Measurements from ENCODE around the gene TRAF5. TPM values are rescaled to one million over a fixed set of nuclear protein-coding genes. Genes with fewer than 3 reads are reported as not detected.

The TRAF5 gene
- total RNA-seq, 1 donor from 2014 or later, result 13.1 TPM

DNA sequence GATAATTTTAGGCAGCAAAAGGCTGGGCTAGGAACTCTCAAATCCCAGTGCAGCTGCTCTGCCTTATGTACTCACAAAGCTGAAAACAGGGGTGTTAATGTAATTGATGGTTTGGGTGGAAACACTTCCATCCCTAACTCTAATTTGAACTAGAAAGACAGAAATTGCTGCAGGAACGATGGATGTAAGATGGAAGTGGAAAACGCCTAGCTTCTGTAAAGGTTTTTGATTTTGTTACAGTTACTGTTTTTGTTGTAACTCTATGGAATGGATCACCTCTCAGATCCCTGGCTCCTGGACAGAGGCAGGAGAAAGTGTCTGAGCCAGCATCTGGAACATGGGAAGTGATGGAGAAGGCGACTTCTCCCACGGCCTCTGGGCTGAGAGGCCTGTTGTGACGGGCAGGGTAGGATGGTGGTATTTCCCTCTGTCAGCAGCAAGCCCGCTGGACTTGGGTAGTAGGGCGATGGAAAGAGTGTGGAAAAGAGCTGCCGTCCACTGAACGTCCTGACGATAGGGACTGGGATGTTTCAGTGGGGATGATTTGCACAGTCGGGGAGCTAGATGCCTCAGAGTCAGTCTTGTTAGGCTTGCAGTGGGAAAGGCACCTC is 1.6 kb downstream of the TRAF5 start:
- no peak for DNase-seq (ENCODE audit: low spot score)

DNA sequence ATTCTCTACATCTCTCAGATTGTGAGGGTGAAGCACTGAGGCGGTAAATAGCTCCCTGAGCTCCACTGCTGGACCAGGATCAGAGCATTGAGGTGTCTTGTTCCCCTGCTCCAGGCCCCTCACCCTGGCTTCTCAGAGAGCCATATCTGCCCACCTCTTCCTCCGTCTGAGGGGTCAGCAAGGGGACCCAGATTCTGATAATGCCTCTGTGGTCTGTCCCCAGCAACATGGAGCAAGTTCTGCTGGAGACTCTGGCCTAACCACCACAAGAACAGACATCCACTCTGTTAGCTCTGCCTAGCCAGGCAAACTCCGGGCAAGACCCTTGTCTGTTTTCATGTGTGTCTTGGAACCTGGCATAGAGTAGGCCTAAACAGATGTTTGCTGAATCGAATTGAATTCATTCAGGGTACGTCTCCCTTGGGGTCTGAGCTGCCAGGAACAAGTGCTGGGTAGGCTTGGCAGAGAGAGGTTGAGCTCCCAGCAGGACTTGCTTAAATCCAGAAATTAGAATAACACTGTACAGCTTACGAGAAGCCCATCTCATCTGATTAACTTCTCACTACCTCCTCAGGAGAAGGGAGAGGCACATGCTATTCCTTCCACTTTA is 2.3 kb downstream of the TRAF5 start:
- DNase-seq (ENCODE audit: low spot score), result no peak

DNA sequence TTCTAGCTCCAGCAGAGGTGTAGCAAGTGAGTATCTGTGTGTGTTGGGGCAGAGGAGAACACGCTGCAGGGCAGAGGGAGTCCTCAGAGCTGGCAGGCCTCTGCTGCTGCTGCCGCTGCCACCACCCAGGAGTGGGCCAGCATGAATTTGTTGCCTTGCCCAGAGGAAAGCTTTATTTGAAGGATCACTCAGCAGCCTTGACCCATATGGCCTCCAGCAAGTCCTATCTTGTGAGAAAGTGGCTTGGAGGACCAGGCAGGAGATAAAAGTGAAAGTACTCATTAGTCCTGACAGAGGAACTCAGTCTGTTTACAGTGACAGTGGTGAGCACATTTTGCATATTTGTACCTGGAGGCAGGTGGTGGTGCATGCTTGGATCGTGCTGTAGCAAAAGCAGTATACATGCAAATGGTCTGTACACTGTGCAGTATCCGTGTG is 3.1 kb downstream of the TRAF5 start:
- no peak for DNase-seq (ENCODE audit: low spot score)

DNA sequence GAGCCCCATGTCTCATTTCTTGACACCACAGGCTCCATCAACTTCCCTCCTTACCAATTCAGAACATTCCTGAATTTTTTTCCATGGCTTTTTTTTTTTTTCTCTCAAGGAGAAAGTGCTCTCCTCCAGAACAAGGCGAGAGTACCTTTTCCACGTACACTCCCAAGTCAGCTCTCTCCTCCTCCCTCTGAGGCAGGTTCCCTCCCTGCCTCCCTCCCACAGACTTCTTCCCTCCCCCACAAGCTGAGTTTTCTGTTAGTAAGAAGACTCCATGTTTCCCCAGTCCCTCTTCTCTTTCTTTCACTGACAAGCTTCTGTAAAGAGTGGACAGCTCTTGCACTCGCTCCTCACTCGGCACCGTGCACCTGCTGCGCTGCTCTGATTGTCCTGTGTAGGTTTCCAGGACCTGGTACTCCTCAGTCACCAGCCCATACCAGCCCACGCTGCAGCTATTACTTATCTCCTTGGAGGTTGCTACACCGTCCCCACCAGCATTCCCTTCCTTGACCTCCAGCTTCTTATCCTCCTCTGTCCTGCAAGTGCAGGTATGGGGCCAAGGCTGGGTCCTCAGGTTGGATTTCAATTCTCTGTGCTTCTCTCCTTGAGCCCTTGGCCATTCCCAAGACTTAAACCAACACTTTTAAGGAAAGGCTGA is 3.8 kb downstream of the TRAF5 start:
- DNase-seq (ENCODE audit: low spot score), result no peak

DNA sequence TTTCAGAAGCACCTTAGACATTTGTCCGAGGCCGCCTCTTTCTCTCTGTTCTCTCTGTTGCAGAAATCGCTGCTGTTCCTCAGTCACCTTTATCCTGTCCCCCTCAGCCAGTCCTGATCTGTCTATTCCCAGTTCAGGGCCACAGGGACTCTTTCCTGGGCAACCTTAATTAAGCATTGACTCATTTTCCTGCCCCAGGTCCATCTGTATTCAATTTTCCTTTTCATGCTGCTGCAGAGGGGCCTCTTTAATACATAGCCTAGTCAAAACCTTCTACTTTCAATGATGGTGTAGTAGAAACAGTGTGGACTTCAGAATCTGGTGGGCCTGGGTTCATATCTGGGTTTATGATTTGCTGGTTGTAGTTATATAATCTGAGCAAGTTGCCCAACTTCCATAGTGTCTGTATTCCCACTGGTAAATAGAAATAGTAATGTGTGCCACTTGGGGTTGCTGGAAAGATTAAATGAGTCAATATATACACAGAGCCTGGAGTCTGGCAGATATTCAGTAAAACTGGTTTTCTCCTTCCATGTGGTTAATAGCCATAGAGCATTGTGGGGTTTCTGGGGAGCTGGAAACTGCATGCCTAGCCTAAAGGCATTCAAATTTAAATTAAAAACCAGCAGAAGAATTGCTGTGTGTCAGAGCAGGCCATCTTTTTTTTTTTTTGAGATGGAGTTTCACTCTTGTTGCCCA is 4.5 kb downstream of the TRAF5 start:
- no peak for DNase-seq (ENCODE audit: low spot score)

DNA sequence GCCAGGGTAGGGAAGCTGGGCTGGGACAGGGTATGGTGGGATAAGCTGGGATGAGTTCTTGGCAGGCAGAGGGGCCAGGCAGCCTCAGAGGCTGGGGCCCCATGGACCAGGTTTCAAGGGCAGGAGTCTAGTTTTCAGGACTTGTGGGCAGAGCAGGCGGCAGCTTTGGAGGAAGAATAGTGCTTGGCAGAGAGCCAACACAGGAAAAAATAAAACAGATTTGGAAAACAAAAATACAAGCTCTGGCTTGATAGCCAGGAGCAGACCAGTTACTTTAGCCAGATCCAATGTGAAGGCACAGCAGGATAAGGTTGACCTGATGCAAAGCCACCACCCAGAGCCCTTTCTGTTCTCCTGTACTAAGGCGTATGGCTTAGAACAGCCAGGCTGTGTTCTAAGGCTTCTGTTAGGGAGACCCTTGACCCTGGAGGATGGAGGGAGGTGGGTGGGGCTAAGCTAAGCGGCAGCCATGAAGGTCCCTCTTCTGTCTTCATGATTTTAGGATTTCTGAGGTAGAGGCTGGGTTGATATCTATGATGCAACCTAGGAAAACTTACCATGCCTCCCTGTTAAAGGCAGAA is 5.5 kb downstream of the TRAF5 start:
- no peak for DNase-seq (ENCODE audit: low spot score)

DNA sequence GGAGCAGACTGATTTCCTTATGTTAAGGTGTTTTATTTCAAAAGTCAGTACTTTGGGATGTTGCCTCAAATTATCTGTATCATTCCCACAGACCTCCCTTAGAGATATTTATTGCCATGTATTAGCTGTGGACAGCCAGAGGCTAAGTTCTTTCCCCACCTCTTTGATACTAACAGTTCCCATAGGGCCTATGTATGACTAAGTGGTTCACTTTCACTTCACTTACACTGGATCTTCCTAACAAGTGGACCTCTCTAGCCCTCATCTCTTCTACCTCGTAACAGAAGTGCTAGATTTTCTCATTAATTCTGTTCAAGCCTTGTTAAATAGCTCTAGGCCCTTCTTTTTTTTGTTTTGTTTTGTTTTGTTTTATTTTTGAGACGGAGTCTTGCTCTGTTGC is 6.2 kb downstream of the TRAF5 start:
- no peak for DNase-seq (ENCODE audit: low spot score)

DNA sequence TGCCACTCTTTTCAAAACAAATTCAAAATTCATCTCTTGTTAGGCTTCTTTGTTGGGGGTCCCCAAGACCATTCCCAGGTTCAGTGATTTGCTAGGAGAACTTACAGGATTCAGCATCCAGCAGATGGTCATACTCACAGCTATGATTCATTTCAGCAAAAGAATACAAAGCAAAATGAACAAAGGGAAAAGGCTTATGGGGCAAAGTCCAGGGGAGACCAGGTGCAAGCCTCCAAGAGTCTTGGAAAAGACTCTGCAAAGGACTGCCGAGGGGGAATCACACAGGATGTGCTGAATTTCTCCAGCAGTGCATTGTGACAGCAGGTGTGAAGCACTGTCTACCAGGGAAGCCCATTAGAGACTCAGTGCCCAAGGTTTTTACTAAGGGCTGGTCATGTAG is 7.3 kb downstream of the TRAF5 start:
- DNase-seq (ENCODE audit: low spot score), result no peak

DNA sequence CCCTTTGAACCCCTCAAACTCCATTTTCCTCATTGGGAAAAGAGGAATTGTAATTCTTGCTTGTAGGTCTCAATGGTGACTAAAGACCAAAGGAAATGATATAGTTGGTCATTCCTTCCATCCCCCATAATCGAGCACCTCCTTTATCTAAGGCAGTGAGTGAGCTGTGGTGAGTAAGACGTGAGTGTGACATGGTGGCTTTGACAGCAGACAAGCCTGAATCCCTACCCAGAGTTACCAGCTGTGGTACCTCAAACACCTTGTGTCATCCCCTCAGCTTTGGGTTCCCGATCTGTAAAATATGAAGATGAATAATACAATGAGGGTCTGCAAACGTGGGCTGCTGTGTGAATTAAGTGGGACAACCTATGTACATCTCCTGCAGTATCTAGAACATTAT is 8.4 kb downstream of the TRAF5 start:
- no peak for DNase-seq (ENCODE audit: low spot score)

DNA sequence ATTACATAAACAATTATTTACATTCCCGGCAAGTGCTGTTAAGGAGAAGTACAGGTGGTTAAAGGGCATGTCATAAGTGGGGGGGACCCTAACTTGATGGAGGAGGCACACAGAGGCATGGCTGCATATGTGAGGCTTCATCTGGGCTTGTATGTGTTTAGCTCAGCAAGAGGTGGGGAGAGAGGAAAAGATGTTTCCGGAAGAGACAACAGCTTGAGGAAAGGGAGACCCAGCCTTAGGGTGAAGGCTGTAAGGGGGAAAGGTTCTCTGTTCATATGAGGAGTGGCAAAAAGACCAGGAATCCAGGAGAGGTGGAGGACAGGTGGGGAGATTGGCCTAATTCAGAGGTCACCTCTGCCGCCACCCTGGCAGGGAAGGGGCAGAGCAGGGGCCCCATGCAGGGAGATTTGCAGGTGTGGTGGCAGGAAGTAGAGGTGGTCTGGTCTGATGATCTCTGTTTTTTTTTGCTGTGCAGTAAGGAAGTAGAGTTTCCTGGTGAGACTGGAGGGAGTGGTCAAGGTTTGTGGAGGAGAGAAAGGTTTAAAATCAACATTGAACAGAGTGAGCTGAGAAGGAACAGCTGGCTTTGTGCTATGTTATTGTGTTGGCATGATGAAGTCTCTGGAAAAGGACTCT is 9.0 kb downstream of the TRAF5 start:
- no peak for DNase-seq (ENCODE audit: low spot score)

DNA sequence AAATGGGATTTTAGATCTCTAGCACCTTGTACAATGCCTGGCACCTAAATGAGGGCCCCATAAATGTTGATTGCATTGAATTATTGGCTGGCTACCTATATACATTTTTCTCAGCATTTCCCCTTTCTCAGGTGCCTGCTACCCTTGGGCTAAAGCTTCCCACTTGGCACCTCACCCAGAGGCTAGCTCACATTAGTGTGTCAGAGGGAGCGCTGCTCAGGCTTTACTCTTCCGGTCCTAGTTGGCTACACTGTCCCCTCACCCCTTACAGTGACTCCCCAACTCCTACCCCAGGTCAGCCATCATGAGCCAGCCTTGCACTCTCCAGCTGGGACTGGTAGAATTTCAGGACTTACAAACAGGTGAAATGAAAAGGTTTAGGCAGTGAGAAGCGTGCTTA is 9.5 kb downstream of the TRAF5 start:
- DNase-seq (ENCODE audit: low spot score), result no peak

DNA sequence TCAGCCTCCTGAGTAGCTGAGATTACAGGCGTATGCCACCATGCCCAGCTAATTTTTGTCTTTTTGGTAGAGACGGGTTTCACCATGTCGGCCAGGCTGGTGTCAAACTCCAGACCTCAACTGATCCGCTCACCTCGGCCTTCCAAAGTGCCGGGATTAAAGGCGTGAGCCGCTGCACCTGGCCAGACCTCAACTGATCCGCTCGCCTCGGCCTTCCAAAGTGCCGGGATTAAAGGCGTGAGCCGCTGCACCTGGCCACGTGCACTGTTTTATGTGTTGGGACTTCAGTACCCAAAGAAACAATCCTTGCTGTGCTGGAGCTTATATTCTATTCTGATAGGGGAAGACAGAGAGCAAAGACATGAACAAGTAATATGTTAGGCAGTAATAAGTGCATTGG is 10.1 kb downstream of the TRAF5 start:
- DNase-seq (ENCODE audit: low spot score), result no peak

DNA sequence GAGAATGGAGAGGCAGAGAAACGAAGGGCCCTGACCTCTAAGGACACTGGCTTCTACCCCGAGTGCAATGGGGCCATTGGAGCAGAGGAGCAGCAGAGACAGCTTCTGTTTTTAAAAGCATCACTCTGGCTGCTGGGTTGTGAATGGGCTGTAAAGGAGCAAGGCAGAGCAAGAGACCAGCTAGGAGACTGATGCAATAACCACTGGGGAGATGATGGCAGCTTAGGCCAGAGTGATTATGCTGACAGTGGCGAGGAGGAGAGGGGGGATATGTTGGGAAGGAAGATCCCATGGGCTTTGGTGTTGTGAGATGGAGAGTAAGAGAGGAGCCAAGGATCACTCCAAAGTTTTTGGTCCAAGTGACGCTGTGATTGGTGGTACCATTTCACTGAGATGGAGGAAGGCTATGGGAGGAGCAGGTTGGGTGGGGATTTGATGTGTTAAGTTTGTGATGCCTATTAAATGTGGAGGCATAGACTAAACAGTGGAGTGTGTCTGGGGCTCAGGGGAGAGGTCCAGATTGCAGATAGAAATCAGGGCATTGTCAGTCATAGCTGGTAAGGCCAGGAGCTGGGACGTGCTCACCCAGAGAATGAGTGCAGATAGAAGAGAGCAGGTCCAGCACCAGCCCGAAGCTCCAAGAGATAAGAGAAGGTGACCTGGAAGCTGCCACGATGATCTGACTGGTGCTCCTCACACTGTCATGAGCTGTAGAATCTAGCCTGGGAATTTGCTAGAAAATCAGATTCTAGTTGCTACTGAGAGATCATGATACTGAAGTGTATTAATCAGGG is 11.0 kb downstream of the TRAF5 start:
- no peak for DNase-seq (ENCODE audit: low spot score)

DNA sequence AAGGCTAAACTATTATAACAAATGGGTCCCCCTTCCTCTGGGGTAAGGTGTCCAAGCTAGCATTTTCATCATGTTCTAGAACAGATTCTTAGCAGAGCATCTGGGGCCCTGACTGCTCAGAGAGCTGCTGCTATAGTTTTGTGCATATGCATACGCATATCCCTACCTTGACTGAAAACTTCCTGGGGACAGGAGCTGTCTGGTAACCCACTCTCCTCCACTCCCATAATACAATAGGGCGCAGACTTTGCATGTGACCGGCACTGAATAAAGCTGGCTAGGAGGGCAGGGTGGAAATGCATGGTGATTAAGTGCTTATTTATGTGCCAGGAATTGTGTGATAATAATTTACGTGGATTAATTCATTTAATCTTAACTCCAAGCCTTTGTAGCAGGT is 11.6 kb downstream of the TRAF5 start:
- no peak for DNase-seq (ENCODE audit: low spot score)

DNA sequence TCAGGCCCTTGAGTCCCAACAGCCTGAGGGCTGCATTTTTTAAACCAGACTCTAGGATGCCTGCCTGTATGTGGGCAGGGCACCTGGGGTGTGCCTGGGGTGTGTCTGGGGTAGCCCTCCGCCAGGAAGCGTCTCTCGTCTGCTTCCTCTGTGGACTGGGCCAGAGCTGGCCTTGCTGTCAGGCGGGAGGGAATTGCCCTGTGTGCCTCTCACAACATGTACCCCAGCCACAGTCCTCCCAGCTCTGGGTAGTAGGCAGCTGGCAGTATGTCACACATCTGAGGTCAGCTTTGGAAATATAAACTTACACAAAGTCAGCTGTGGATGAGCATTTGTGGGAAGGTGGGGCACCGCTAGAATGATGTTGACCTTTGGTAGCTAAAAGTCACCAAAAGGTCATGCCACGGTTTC is 13.0 kb downstream of the TRAF5 start:
- no peak for DNase-seq (ENCODE audit: low spot score)

DNA sequence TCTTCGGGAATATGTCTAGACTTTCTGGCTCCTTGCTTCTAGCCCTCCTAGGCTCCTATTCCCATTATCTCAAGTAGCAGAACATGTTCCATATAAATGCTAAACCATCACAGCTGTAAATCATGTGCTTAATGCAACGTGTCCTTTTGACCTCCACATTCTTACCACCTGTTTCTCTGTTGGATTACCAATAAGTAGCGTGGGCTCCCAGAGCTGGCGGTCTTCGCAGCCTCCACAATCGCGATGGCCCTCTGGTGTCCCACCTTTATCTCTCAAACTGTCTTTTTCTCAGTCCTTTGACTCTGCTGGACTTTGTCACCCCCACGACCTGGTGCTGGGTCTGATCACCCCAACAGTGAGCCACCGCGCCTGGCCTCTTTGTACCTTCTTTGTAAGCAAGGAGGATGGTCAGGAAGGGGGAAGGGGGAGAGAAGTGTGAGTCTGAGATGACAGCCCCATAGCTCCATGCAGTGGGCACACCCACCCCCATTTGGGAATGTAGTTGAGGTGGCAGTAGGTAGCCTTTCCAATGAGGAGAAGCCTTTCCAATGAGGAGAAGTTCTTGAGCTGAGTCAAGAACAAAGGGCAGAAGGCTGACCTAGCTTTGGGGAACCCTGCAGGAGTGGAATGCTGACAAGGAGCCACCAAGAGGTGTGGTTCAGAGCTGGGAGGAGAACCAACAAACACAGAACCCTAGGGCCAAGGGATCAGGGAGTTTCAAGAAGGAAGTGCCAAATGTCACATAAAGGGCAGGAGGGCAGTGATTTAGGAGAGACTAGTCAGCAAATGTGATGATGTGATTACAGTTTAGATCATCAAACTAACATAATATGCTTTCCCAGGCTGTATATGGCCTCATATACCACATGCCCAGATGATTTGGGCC is 14.2 kb downstream of the TRAF5 start:
- DNase-seq (ENCODE audit: low spot score), result no peak

DNA sequence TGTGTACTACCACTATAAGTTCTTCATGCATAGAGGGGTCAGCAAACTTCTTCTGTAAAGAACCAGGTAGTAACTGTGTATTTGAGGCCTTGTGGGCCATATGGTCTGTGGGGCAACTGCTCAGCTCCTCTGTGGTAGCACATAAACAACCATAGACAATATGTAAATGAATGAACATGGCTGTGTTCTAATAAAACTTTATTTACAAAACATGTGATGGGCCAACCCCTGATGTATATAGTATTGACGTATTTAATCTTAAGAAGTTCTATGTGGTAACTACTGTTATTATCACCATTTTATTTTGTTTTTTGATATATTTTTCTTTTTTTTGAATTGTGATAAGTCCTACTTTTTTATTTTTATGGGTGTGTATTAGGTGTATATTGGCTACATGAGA is 15.4 kb downstream of the TRAF5 start:
- no peak for DNase-seq (ENCODE audit: low spot score)

DNA sequence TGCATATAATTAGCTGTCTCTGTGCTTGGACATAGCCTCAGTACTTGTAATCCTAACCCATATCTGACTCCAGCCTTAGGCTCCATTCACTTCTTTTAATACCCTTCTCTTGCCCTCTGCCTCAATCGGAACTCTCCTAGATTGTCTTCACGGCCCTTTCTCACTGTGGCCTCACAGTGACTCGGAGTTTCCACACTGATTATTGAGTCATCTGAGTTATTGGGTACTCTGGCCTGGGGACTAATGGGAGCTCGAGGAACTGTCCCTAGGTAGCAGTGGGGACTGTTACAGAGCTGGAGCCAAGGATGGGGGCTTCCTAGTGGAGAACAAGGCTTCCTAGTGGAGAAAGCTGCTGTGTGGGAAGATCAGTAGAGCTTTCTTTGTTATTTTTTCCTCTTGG is 17.0 kb downstream of the TRAF5 start:
- no peak for DNase-seq (ENCODE audit: low spot score)

DNA sequence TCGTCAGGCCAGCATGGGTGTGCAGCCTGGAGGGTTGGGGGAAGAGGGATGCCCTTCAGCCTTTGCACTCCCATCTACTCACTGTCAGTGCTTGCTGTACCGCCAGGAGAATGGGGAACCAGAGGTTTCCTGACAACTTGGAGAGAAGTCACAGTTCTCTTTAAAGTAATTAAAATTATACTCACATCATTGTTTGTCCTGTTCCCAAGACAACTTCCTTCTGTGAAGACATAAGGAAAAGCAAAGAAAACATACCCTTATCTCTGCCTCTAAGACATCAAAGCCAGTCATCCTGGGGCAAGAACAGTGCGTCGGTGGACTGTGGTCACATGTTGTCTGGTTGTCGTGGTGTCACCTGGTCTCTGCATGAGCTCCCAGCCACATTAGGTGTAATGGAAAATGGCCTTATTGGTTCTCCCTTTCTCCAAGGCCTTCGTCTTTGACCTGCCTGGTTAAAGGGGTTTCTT is 17.6 kb downstream of the TRAF5 start:
- DNase-seq (ENCODE audit: low spot score), result no peak

DNA sequence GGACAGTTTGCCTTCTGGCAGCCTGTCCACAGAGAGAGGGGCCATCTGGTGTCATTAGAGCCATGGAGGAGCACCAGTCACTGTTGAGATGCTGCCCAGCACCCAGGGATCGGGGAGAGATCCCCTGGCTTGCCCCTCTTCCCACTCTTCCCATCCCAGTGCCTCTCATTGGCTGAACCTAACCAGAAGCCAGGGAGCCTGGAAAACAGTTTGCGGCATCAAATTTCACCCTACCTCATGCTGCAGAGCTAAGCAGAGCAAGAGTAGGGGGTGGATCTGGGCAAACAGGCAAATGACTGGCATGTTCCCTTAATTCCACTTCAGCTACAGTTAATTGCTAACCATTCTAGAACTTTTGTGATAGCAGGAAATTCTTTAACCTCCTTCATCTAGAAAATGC is 19.1 kb downstream of the TRAF5 start:
- no peak for DNase-seq (ENCODE audit: low spot score)
